Measurements from ENCODE around the gene TPPP2. TPM values are rescaled to one million over a fixed set of nuclear protein-coding genes. Genes with fewer than 3 reads are reported as not detected.

The TPPP2 gene
- total and polyA plus RNA-seq, 9 of the 15 experiments (the other 6 are each of a cell fraction or from before 2014, with no cell fraction given) = 0.18 TPM; not detected in 8

DNA sequence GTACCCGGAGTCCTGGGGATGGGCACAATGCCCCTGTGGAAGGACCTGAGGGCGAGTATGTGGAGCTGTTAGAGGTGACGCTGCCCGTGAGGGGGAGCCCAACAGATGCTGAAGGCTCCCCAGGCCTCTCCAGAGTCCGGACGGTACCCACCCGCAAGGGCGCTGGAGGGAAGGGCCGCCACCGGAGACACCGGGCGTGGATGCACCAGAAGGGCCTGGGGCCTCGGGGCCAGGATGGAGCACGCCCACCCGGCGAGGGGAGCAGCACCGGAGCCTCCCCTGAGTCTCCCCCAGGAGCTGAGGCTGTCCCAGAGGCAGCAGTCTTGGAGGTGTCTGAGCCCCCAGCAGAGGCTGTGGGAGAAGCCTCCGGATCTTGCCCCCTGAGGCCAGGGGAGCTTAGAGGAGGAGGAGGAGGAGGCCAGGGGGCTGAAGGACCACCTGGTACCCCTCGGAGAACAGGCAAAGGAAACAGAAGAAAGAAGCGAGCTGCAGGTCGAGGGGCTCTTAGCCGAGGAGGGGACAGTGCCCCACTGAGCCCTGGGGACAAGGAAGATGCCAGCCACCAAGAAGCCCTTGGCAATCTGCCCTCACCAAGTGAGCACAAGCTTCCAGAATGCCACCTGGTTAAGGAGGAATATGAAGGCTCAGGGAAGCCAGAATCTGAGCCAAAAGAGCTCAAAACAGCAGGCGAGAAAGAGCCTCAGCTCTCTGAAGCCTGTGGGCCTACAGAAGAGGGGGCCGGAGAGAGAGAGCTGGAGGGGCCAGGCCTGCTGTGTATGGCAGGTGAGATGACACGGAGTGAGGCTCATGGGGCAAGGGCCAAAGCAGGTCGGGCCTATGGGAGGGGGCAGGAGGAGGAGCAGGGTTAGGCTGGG lies 44.6 kb downstream of the TPPP2 start:
- no TSS peak for BruUV-seq (replicated peaks)
- no peak overlapping the region for H3K4me3 ChIP-seq
- no peak overlapping the region for H2AFZ ChIP-seq (ENCODE audit: low read depth, low read length)
- H3K36me3 ChIP-seq (ENCODE audit: control insufficient read depth, insufficient read depth, low read length) = no peaks in the 10 kb centered on the region
- in situ Hi-C loops (cut with MboI) (no loop called here), intact Hi-C loops (cut with micrococcal nuclease) (no loop called here)
- no peaks in the 10 kb centered on the region for H3K9me3 ChIP-seq (replicated peaks; ENCODE audit: control insufficient read depth, insufficient read depth, low read depth, low read length)
- H3K9ac ChIP-seq (ENCODE audit: insufficient read depth in 1 of 2, low read depth in 2 of 2, low read length in 2 of 2) = no peak overlapping the region; a peak in 1 of 4 replicates
- TF ChIP-seq, protein P1, sequence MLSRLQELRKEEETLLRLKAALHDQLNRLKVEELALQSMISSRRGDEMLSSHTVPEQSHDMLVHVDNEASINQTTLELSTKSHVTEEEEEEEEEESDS (CRISPR knock-in tag; IDR thresholded peaks at IDR 0.05) = no peak
- TF ChIP-seq NRF1 (conservative IDR thresholded peaks at IDR 0.05 in 1 of 2, IDR thresholded peaks at IDR 0.05 in 1 of 2) (no peak), JUND (IDR thresholded peaks at IDR 0.05; ENCODE audit: borderline replicate concordance, low read depth, low read length) (no peak), JUND (tag; IDR thresholded peaks at IDR 0.05; ENCODE audit: borderline replicate concordance, low read depth, low read length) (no peak), FOXJ2 (tag; IDR thresholded peaks at IDR 0.05) (no peak)
- TF ChIP-seq, protein P2, sequence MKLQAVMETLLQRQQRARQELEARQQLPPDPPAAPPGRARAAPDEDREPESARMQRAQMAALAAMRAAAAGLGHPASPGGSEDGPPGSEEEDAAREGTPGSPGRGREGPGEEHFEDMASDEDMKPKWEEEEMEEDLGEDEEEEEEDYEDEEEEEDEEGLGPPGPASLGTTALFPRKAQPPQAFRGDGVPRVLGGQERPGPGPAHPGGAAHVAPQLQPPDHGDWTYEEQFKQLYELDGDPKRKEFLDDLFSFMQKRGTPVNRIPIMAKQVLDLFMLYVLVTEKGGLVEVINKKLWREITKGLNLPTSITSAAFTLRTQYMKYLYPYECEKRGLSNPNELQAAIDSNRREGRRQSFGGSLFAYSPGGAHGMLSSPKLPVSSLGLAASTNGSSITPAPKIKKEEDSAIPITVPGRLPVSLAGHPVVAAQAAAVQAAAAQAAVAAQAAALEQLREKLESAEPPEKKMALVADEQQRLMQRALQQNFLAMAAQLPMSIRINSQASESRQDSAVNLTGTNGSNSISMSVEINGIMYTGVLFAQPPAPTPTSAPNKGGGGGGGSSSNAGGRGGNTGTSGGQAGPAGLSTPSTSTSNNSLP (IDR thresholded peaks at IDR 0.05; ENCODE audit: borderline replicate concordance, low read depth, low read length) = no peak
- H3K27me3 ChIP-seq (ENCODE audit: control insufficient read depth in 2 of 2, insufficient read depth in 2 of 2, low read length in 2 of 2) = no peaks in the 10 kb centered on the region
- ChIA-PET POLR2A (interaction anchor here (0.9 to 1.3 kb wide), 2 partner anchors 9 to 12 kb away, joined by 3 to 4 read pairs; no protein-coding TSS in a partner anchor), CTCF (ENCODE audit: low intra/inter-chr PET ratio) (no interaction called here)
- no peak overlapping the region for H3K4me2 ChIP-seq (ENCODE audit: insufficient read depth, low read length)
- no peaks in the 10 kb centered on the region; the same call in 2 of the 3 replicates for H3K79me2 ChIP-seq (ENCODE audit: control insufficient read depth, insufficient read depth, low read length)
- no peaks in the 10 kb centered on the region for H3K9me1 ChIP-seq (ENCODE audit: control insufficient read depth, insufficient read depth, low read length)
- H4K20me1 ChIP-seq (replicated peaks; ENCODE audit: control insufficient read depth, insufficient read depth, low read length) = no peaks in the 10 kb centered on the region
- DNase-seq (ENCODE audit: extremely low read depth in 1 of 4, low spot score in 3 of 4) = no peak
- 79% methylated on average over 7 of the region's 26 CpGs for WGBS (ENCODE audit: insufficient coverage, low coverage, missing lambda C conversion rate)
- peaks cover 0 to 30% of the 10 kb centered on the region in 2 experiments; a peak in 3 of 5 replicates for H3K4me1 ChIP-seq (replicated peaks in 1 of 2; ENCODE audit: control insufficient read depth in 2 of 2, insufficient read depth in 2 of 2, low read length in 2 of 2)
- no peak for ATAC-seq
- H3K27ac ChIP-seq (ENCODE audit: extremely low read depth, low read depth, low read length) = no peak overlapping the region
- FAIRE-seq = no peak

Measured in K562 (cell line).